ENCODE measurements around the gene ALKBH5.

GRCh38 chr17:18258356-18259038, 74.9 kb downstream of the ALKBH5 start, which contains the start of gene FLII:
- peak; percentile 16 for TF ChIP-seq RAD21 (conservative IDR thresholded peaks at IDR 0.05)
- TF ChIP-seq, protein P1, sequence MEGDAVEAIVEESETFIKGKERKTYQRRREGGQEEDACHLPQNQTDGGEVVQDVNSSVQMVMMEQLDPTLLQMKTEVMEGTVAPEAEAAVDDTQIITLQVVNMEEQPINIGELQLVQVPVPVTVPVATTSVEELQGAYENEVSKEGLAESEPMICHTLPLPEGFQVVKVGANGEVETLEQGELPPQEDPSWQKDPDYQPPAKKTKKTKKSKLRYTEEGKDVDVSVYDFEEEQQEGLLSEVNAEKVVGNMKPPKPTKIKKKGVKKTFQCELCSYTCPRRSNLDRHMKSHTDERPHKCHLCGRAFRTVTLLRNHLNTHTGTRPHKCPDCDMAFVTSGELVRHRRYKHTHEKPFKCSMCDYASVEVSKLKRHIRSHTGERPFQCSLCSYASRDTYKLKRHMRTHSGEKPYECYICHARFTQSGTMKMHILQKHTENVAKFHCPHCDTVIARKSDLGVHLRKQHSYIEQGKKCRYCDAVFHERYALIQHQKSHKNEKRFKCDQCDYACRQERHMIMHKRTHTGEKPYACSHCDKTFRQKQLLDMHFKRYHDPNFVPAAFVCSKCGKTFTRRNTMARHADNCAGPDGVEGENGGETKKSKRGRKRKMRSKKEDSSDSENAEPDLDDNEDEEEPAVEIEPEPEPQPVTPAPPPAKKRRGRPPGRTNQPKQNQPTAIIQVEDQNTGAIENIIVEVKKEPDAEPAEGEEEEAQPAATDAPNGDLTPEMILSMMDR (IDR thresholded peaks at IDR 0.05; ENCODE audit: poor library complexity, severe bottlenecking), result no peak
- peak; percentile 22 for TF ChIP-seq SMC3 (conservative IDR thresholded peaks at IDR 0.05; ENCODE audit: poor library complexity)
- no peak for TF ChIP-seq EZH2 (IDR thresholded peaks at IDR 0.05; ENCODE audit: borderline replicate concordance, insufficient read depth, low read length, poor library complexity, severe bottlenecking)
- peak; percentile 89 for TF ChIP-seq MXI1 (conservative IDR thresholded peaks at IDR 0.05; ENCODE audit: poor library complexity, severe bottlenecking)
- TF ChIP-seq, protein P2, sequence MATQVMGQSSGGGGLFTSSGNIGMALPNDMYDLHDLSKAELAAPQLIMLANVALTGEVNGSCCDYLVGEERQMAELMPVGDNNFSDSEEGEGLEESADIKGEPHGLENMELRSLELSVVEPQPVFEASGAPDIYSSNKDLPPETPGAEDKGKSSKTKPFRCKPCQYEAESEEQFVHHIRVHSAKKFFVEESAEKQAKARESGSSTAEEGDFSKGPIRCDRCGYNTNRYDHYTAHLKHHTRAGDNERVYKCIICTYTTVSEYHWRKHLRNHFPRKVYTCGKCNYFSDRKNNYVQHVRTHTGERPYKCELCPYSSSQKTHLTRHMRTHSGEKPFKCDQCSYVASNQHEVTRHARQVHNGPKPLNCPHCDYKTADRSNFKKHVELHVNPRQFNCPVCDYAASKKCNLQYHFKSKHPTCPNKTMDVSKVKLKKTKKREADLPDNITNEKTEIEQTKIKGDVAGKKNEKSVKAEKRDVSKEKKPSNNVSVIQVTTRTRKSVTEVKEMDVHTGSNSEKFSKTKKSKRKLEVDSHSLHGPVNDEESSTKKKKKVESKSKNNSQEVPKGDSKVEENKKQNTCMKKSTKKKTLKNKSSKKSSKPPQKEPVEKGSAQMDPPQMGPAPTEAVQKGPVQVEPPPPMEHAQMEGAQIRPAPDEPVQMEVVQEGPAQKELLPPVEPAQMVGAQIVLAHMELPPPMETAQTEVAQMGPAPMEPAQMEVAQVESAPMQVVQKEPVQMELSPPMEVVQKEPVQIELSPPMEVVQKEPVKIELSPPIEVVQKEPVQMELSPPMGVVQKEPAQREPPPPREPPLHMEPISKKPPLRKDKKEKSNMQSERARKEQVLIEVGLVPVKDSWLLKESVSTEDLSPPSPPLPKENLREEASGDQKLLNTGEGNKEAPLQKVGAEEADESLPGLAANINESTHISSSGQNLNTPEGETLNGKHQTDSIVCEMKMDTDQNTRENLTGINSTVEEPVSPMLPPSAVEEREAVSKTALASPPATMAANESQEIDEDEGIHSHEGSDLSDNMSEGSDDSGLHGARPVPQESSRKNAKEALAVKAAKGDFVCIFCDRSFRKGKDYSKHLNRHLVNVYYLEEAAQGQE (IDR thresholded peaks at IDR 0.05; ENCODE audit: borderline replicate concordance), result no peak
- peak; percentile 74 for TF ChIP-seq POLR2AphosphoS5 (IDR thresholded peaks at IDR 0.05)
- TF ChIP-seq EP300 (conservative IDR thresholded peaks at IDR 0.05; ENCODE audit: poor library complexity, severe bottlenecking), result peak; percentile 22
- TF ChIP-seq TAF1 (IDR thresholded peaks at IDR 0.05; ENCODE audit: low read depth), result no peak

Measured in neural cell (in vitro differentiated cells).